SK-N-MC (cell line): ENCODE measurements around the gene STARD9.

Experiments
- EZH2 ChIP-seq: fragments of 200-600 bp; sonication (generic); IDR thresholded peaks from one replicate; pipeline ENCODE4 v1.6.1; 2017; ENCODE audit warnings: antibody characterized with exemption
- FOXP2 ChIP-seq: optimal IDR thresholded peaks from 2 replicates; pipeline ENCODE3; 2011; ENCODE audit warnings: mild to moderate bottlenecking, moderate library complexity; ENCODE audit not compliant: insufficient read depth; ENCODE audit errors: extremely low read length, control extremely low read depth

GRCh38 chr15:42528970-42529369 is 46.4 kb upstream of the STARD9 start:
- TF ChIP-seq EZH2, result no peak
- TF ChIP-seq FOXP2, result no peak
